Middle frontal gyrus (tissue), 1 donor: ENCODE measurements around the gene UBQLN3.

Source experiments
- DNase-seq: peaks from one replicate; pipeline ENCODE4 v3.0.0-alpha.2; 2015; ENCODE audit warnings: low spot score; ENCODE audit errors: extremely low spot score

The UBQLN3 gene

DNA sequence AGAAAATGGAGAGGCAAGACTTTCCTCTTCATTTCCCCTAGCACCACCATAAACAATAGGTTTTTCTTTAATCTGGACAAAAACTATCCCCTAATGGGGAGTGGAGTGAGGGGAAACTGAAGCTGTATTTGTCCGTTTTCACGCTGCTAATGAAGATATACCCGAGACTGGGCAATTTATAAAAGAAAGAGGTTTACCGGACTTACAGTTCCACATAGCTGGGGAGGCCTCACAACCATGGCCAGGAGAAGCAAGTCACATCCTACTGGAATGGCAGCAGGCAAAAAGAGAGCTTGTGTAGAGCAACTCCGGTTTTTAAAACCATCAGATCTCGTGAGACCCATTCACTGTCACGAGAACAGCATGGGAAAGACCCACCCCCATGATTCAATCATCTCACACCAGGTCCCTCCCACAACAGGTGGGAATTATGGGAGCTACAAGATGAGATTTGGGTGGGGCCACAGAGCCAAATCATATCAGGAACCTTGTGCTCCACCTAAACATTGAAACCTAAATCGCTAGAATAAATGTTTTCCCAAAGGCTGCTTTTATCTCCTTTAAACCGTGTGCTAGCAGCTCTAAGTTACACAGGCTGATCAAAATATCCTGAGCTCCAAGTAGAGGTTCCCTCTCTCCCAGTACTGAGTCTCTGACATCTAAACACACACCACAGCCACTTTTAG lies 4.3 kb downstream of the UBQLN3 start:
- DNase-seq: no peak

- no peak for DNase-seq
These were observed 5.3 kb downstream of the UBQLN3 start for GRCh38 chr11:5504403-5504921.

- no peak for DNase-seq
These were observed 9.4 kb downstream of the UBQLN3 start for GRCh38 chr11:5500393-5500801.

DNA sequence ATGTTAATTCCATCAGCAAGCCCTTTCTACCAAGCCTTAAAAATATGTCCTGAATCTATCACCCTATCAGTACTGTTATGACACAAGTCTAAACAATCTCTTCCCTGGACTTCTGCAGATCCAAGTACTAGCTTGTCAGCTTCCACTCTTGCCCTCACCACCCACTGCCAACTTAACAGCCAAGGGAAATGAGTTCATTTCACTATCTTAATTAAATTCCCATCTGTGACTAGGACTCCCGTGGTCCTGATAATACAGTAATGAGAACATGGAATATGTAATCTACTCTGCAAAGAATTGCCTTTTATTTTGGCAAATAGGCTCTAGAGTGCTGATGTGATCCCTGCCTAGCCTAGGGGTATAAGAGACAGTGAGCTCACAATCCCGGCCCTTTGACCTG lies 10.1 kb downstream of the UBQLN3 start:
- no peak for DNase-seq

- DNase-seq: no peak
These were observed 20.0 kb downstream of the UBQLN3 start for GRCh38 chr11:5489576-5490357.

GRCh38 chr11:5488798-5489399 lies 20.9 kb downstream of the UBQLN3 start:
- DNase-seq: no peak

DNA sequence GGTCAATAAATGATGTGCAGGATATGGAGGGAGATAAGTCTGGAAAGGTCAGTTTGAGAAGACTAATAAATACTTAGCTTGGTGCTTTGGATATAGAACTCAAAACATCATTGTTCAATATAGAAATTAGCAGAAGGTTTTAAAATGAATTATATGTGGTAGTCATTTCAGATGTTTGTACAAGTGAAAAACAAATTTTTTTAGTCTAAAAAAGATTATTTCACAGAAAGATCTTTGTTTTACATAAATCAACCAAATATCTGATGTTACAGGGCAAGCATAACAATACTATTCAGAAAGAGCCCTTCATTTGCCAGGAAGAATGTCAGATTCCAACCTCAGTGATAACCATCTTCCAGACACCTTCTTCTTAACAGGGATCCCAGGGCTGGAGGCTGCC lies 21.4 kb downstream of the UBQLN3 start, which contains the start of gene OR52D1:
Gene OR52D1 (plus strand): TSS at position 301 of the 400 bp plus-strand sequence. CDS start 22 bp downstream, at position 323.
- no peak for DNase-seq

DNA sequence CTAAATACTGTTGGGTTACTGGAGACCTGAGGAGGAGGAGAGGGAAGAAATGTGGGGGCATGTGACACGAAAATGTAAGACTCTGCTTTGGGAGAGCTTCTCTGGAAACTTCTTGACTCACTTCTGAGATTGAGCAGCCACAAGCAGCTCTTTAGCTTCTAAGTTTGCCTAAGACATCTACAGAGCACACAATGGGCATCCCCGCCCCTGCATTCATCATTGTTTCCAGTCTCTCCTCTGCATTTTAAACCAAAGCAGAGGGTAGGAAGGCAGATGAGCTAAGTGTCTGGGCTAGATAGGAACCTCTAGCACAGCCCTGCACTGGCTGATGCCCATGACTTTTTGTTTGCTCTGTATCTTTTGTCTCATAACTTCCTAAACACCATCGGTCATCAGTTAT lies 23.3 kb downstream of the UBQLN3 start:
- no peak for DNase-seq

DNA sequence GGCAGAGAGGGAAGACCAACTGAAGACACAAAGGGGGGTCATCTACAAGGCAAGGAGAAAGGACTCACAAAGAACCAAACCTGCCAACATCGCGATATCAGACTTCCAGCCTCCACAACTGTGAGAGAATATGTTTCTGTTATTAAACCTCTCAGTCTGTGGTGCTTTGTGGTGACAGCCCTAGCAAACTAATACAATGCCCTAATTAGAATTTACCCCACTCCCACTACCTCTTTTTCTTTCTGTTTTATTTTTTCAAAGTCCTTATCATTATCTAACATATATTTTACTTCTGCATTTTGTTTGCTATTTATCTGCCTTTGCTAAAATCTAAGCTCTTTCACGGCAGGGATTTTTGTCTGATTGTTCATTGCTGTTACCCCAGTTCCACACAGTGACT lies 23.8 kb downstream of the UBQLN3 start:
- no peak for DNase-seq

GRCh38 chr11:5476186-5476819 lies 33.5 kb downstream of the UBQLN3 start:
- no peak for DNase-seq

DNA sequence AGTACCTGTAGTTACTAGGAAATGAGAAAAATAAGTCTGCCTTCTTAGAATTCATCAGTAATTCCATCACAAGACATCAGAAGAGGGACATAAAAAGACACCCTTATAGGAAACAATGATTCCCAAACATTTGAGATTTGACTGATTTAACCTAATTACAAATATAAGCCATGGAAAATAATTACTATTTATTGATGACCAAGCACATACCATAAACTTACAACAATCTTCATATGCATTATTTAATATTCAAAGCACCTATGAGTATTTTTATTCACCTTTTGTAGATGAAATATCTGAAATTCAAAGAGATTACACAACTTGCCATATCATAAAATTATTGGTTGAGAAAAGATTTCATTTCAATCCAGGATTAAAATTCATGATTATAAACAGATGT lies 35.8 kb downstream of the UBQLN3 start:
- DNase-seq: no peak

DNA sequence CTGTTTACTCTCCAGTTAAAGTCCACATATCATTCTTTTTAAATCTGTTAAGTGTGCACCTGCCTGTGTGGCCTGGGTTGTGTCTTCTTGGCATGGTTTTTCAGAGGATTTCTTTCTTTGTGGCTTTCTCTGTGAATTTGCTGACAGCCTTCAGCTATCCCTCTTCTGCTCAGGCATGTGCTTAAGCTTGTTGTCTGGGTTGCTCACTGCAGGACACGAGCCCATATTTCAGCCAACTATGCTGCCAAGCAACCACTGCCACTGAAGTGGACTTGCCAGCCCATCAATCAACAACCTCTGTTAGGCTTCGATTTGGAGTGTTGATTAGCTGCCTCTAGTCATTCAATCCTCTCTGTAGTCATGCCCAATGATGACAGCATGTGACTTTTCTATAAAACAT lies 42.2 kb downstream of the UBQLN3 start:
- DNase-seq: no peak

GRCh38 chr11:5460983-5461621 lies 48.7 kb downstream of the UBQLN3 start:
- no peak for DNase-seq
